Activated naive CD4-positive, alpha-beta T cell (primary cell): Measurements from ENCODE around the gene KCNK5.

Experiments
- DNase-seq, 4 experiments: peaks; one replicate each; lab custom pipeline; 2025; lab: John Stamatoyannopoulos, UW

Gene KCNK5

GRCh38 chr6:39215640-39216158 is 13.6 kb downstream of the KCNK5 start:
- DNase-seq: no peak

GRCh38 chr6:39214846-39215639 is 14.2 kb downstream of the KCNK5 start:
- no peak for DNase-seq

GRCh38 chr6:39214120-39214813 is 15.0 kb downstream of the KCNK5 start:
- DNase-seq: no peak

GRCh38 chr6:39213195-39213920 is 15.9 kb downstream of the KCNK5 start:
- no peak for DNase-seq

- no peak for DNase-seq
Measured at GRCh38 chr6:39211183-39211582, 18.1 kb downstream of the KCNK5 start.

GRCh38 chr6:39210450-39210849 is 18.8 kb downstream of the KCNK5 start:
- DNase-seq: no peak

- no peak for DNase-seq
Measured at GRCh38 chr6:39209911-39210310, 19.4 kb downstream of the KCNK5 start.

GRCh38 chr6:39209360-39209811 is 19.9 kb downstream of the KCNK5 start:
- DNase-seq: no peak

GRCh38 chr6:39208223-39208739 is 21.0 kb downstream of the KCNK5 start:
- DNase-seq: no peak

- no peak for DNase-seq
Measured at GRCh38 chr6:39207416-39208222, 21.7 kb downstream of the KCNK5 start.

GRCh38 chr6:39206250-39206721 is 23.0 kb downstream of the KCNK5 start:
- no peak for DNase-seq

GRCh38 chr6:39204646-39205244 is 24.5 kb downstream of the KCNK5 start:
- DNase-seq: no peak

GRCh38 chr6:39204160-39204495 is 25.1 kb downstream of the KCNK5 start:
- DNase-seq: no peak

- DNase-seq: no peak
Measured at GRCh38 chr6:39203436-39204159, 25.7 kb downstream of the KCNK5 start.

GRCh38 chr6:39202166-39202565 is 27.1 kb downstream of the KCNK5 start:
- no peak for DNase-seq

- DNase-seq: no peak
Measured at GRCh38 chr6:39200498-39201020, 28.7 kb downstream of the KCNK5 start.

- no peak for DNase-seq
Measured at GRCh38 chr6:39199976-39200375, 29.3 kb downstream of the KCNK5 start.

GRCh38 chr6:39199231-39199940 is 29.9 kb downstream of the KCNK5 start:
- DNase-seq: no peak

- DNase-seq: no peak
Measured at GRCh38 chr6:39198528-39198927, 30.7 kb downstream of the KCNK5 start.
